Astrocyte (in vitro differentiated cells and primary cell): ENCODE measurements around the gene IRGC. TPM values are rescaled to one million over a fixed set of nuclear protein-coding genes. Genes with fewer than 3 reads are reported as not detected.

ENCODE experiments used
- DNase-seq: peaks from one replicate; pipeline ENCODE4 v3.0.0-alpha.2; 2010; ENCODE audit warnings: low read depth
- FAIRE-seq: peaks from 2 replicates; lab custom pipeline; 2011; peaks lifted over from hg19 to GRCh38; lab: Jason Lieb, UNC
- H2AFZ ChIP-seq: 2 replicates; pipeline ENCODE4 v1.6.0; 2012; ENCODE audit warnings: low read depth, low read length, inconsistent platforms
- H3K27ac ChIP-seq: 2 replicates; pipeline ENCODE4 v1.5.1; 2011; ENCODE audit warnings: low read depth, low read length, inconsistent platforms
- H3K27me3 ChIP-seq: 2 replicates; pipeline ENCODE4 v1.6.0; 2011; ENCODE audit warnings: low read length, inconsistent platforms; ENCODE audit not compliant: insufficient read depth
- H3K36me3 ChIP-seq: 2 replicates; pipeline ENCODE4 v1.5.1; 2011; ENCODE audit warnings: low read length, inconsistent platforms; ENCODE audit not compliant: insufficient read depth
- H3K4me1 ChIP-seq: 2 replicates; pipeline ENCODE4 v1.5.1; 2011; ENCODE audit warnings: low read length, inconsistent platforms; ENCODE audit not compliant: insufficient read depth
- H3K4me2 ChIP-seq: 2 replicates; pipeline ENCODE4 v1.6.0; 2012; ENCODE audit warnings: low read length, inconsistent platforms
- H3K4me3 ChIP-seq: 2 replicates; pipeline ENCODE4 v1.5.1; 2011; ENCODE audit warnings: low read depth, mild to moderate bottlenecking, low read length, inconsistent platforms; ENCODE audit not compliant: insufficient read depth
- H3K79me2 ChIP-seq: 2 replicates; pipeline ENCODE4 v1.6.0; 2012; ENCODE audit warnings: mild to moderate bottlenecking, low read length, inconsistent platforms; ENCODE audit not compliant: insufficient read depth
- H3K9ac ChIP-seq: 2 replicates; pipeline ENCODE4 v1.6.0; 2012; ENCODE audit warnings: mild to moderate bottlenecking, low read length, inconsistent platforms
- H3K9me3 ChIP-seq: 2 replicates; pipeline ENCODE4 v1.5.1; 2012; ENCODE audit warnings: low read depth, mild to moderate bottlenecking, low read length, inconsistent platforms; ENCODE audit not compliant: insufficient read depth
- H4K20me1 ChIP-seq: 2 replicates; pipeline ENCODE4 v1.6.0; 2012; ENCODE audit warnings: low read length, inconsistent platforms; ENCODE audit not compliant: insufficient read depth
- H3K27ac Mint-ChIP-seq: one replicate; pipeline ENCODE4 v1.8.0; 2021; ENCODE audit warnings: mild to moderate bottlenecking, mixed read lengths; ENCODE audit not compliant: unreplicated experiment
- H3K27me3 Mint-ChIP-seq: one replicate; pipeline ENCODE4 v1.8.0; 2021; ENCODE audit warnings: low read depth, mixed read lengths; ENCODE audit not compliant: unreplicated experiment
- H3K36me3 Mint-ChIP-seq: one replicate; pipeline ENCODE4 v1.8.0; 2021; ENCODE audit warnings: low read depth, mixed read lengths; ENCODE audit not compliant: unreplicated experiment
- H3K4me1 Mint-ChIP-seq: one replicate; pipeline ENCODE4 v1.8.0; 2021; ENCODE audit warnings: low read depth, mixed read lengths; ENCODE audit not compliant: unreplicated experiment
- H3K4me3 Mint-ChIP-seq: one replicate; pipeline ENCODE4 v1.8.0; 2021; ENCODE audit warnings: mild to moderate bottlenecking, moderate library complexity, mixed read lengths; ENCODE audit not compliant: unreplicated experiment
- H3K9me3 Mint-ChIP-seq: one replicate; pipeline ENCODE4 v1.8.0; 2021; ENCODE audit warnings: mild to moderate bottlenecking, mixed read lengths; ENCODE audit not compliant: unreplicated experiment
- CTCF ChIP-seq: IDR thresholded peaks from 2 replicates; pipeline ENCODE4 v1.5.1; 2011; ENCODE audit warnings: low read depth, mild to moderate bottlenecking, inconsistent platforms, low read length, moderate library complexity; ENCODE audit not compliant: insufficient read depth
- EZH2 ChIP-seq: IDR thresholded peaks from 2 replicates; pipeline ENCODE4 v1.6.1; 2012; ENCODE audit warnings: mild to moderate bottlenecking, low read length, inconsistent platforms; ENCODE audit not compliant: insufficient read depth
- total RNA-seq: library from RNA; stranded (reverse); gene quantifications from 2 replicates; pipeline ENCODE4 v1.2.1, GENCODE V29; 2021

IRGC gene
- total RNA-seq, 1 donor from 2014 or later: not detected

DNA sequence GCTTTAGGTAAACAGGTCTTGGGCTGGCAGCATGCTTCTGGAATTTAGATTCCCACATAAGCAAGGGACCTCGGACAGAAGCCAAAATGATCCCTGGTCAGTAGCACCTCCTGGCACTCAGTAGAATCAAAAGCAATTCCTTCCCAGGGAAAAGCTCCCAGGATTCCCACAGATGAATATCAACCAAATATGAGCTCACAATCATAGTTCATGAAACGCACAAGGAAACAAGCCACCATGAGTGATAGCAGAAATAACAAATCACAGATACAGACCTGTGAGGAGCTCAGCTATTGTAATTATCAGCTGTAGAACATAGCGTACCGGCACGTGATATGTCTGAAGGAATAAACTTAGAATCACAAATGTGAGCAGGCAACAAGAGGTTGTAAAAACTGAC, 24.1 kb upstream of the IRGC start:
- Histone ChIP-seq H3K4me1 (peaks cover 10% of the 10 kb centered on the region), H3K27ac (no peak overlapping the region), H4K20me1 (no peaks in the 10 kb centered on the region), H3K79me2 (no peaks in the 10 kb centered on the region), H3K27me3 (peaks cover 4% of the 10 kb centered on the region), H3K4me3 (no peak overlapping the region), H3K4me2 (no peak overlapping the region), H2AFZ (no peak overlapping the region), H3K36me3 (no peaks in the 10 kb centered on the region), H3K9me3 (peaks cover 19% of the 10 kb centered on the region), H3K9ac (no peak overlapping the region)
- H3K27ac Mint-ChIP-seq: no peak overlapping the region
- no peak for DNase-seq
- H3K36me3 Mint-ChIP-seq: peaks cover 6% of the 10 kb centered on the region
- FAIRE-seq: no peak
- H3K4me1 Mint-ChIP-seq: peaks cover 4% of the 10 kb centered on the region
- no peak overlapping the region for H3K4me3 Mint-ChIP-seq
- peaks cover 23% of the 10 kb centered on the region for H3K27me3 Mint-ChIP-seq
- H3K9me3 Mint-ChIP-seq: peaks cover 22% of the 10 kb centered on the region
- TF ChIP-seq EZH2 (no peak), CTCF (no peak)

- no peaks in the 10 kb centered on the region for H3K36me3 ChIP-seq
- H3K9ac ChIP-seq: no peak overlapping the region
- H3K4me3 ChIP-seq: no peak overlapping the region
- Mint-ChIP-seq H3K4me3 (no peak overlapping the region), H3K4me1 (no peaks in the 10 kb centered on the region), H3K27ac (no peak overlapping the region), H3K27me3 (peaks cover 29% of the 10 kb centered on the region), H3K36me3 (peaks cover 6% of the 10 kb centered on the region), H3K9me3 (peaks cover 22% of the 10 kb centered on the region)
- TF ChIP-seq CTCF (no peak), EZH2 (no peak)
- H3K79me2 ChIP-seq: no peaks in the 10 kb centered on the region
- no peak overlapping the region for H2AFZ ChIP-seq
- H3K4me2 ChIP-seq: no peak overlapping the region
- FAIRE-seq (no peak), DNase-seq (no peak)
- peaks cover 4% of the 10 kb centered on the region for H3K4me1 ChIP-seq
- no peaks in the 10 kb centered on the region for H4K20me1 ChIP-seq
- peaks cover 4% of the 10 kb centered on the region for H3K27me3 ChIP-seq
- no peak overlapping the region for H3K27ac ChIP-seq
- peaks cover 20% of the 10 kb centered on the region for H3K9me3 ChIP-seq
Measured at GRCh38 chr19:43692385-43692784, 23.5 kb upstream of the IRGC start.

DNA sequence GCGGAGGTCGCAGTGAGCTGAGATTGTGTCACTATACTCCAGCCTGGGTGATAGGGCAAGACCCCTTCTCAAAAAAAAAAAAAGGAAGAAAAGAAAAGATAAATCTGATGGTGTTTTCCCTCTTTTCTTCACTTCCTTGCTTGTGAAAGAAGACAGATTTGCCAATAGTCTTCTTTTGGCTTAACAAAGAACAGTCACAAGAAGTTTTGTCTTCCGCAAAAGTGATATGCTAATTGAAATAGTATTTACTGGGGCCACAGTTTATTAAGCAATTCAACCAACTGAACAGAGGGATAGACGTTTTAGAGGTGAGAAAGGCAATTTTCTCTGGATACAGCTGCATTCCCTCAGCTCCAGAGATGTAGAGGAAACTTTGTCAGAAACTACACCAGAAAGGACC, 23.0 kb upstream of the IRGC start:
- H3K4me3 Mint-ChIP-seq: no peak overlapping the region
- no peak overlapping the region for H3K27ac Mint-ChIP-seq
- H3K9me3 Mint-ChIP-seq: peaks cover 22% of the 10 kb centered on the region
- FAIRE-seq (no peak), DNase-seq (no peak)
- Histone ChIP-seq H3K4me3 (no peak overlapping the region), H4K20me1 (no peaks in the 10 kb centered on the region), H3K9ac (no peak overlapping the region), H3K27me3 (peaks cover 4% of the 10 kb centered on the region), H3K9me3 (peaks cover 20% of the 10 kb centered on the region), H3K4me2 (no peak overlapping the region), H3K36me3 (no peaks in the 10 kb centered on the region), H2AFZ (no peak overlapping the region), H3K4me1 (no peaks in the 10 kb centered on the region), H3K79me2 (no peaks in the 10 kb centered on the region), H3K27ac (no peak overlapping the region)
- no peaks in the 10 kb centered on the region for H3K4me1 Mint-ChIP-seq
- TF ChIP-seq EZH2 (no peak), CTCF (no peak)
- peaks cover 6% of the 10 kb centered on the region for H3K36me3 Mint-ChIP-seq
- peaks cover 33% of the 10 kb centered on the region for H3K27me3 Mint-ChIP-seq
